Uterus (tissue), 4 donors: ENCODE measurements around the gene CACNA1F. TPM values are rescaled to one million over a fixed set of nuclear protein-coding genes. Genes with fewer than 3 reads are reported as not detected.

Experiments
- DNase-seq, 2 donors: peaks; one replicate each; pipeline ENCODE4 v3.0.0-alpha.2; 2019 to 2020
- H3K27ac ChIP-seq, 2 donors: fragments of 200-600 bp; sonication (generic); 1 replicate in 1 of 2; 2 replicates in 1 of 2; pipeline ENCODE4 v1.5.1; 2016 to 2018
- H3K27me3 ChIP-seq, 2 donors: fragments of 200-600 bp; sonication (generic); one replicate each; pipeline ENCODE4 v1.5.1; 2018 to 2019; ENCODE audit warnings: control low read depth in 1 of 2
- H3K36me3 ChIP-seq, 2 donors: fragments of 200-600 bp; sonication (generic); one replicate each; pipeline ENCODE4 v1.5.1; 2019; ENCODE audit warnings: control low read depth in 1 of 2
- H3K4me1 ChIP-seq, 2 donors: fragments of 200-600 bp; sonication (generic); one replicate each; pipeline ENCODE4 v1.5.1; 2018 to 2019; ENCODE audit warnings: control low read depth in 1 of 2
- H3K4me3 ChIP-seq, 2 donors: fragments of 200-600 bp; sonication (generic); 1 replicate in 1 of 2; 2 replicates in 1 of 2; pipeline ENCODE4 v1.5.1; 2018 to 2019; ENCODE audit warnings: mild to moderate bottlenecking in 1 of 2
- H3K9me3 ChIP-seq, 2 donors: fragments of 200-600 bp; sonication (generic); one replicate each; pipeline ENCODE4 v1.5.1; 2019; ENCODE audit warnings: control low read depth in 1 of 2
- POLR2A ChIP-seq, 2 donors: fragments of 450-650 bp; IDR thresholded peaks; one replicate each; pipeline ENCODE4 v1.6.1; 2016; ENCODE audit warnings: antibody characterized with exemption in 2 of 2, mild to moderate bottlenecking in 1 of 2, moderate library complexity in 1 of 2
- intact Hi-C: fragments of 100-400 bp; cut with DNase I; formaldehyde crosslinking; loops from one replicate; pipeline ENCODE4 v1.15.1; 2023; ENCODE audit warnings: low total_unique reads
- total RNA-seq, 4 donors: library from RNA; depleted of rRNA in 3 of 4; stranded (reverse); fragments of >200 nt in 3 of 4; gene quantifications; one replicate each; pipeline versions ENCODE4 v1.1.0 to v1.2.4, GENCODE V29; 2014 to 2023
- TF ChIP-seq, protein P1 (sequence below), 4 experiments: fragments of 200-600 bp in 2 of 4; fragments of 450-650 bp in 2 of 4; sonication (generic) in 2 of 4; IDR thresholded peaks; one replicate each; pipeline ENCODE4 v1.5.1; 2016 to 2019; ENCODE audit warnings: antibody characterized with exemption in 4 of 4, mild to moderate bottlenecking in 2 of 4, moderate library complexity in 1 of 4
- donor health status: DM: yes; HTN: yes; CAD: no.

The CACNA1F gene
- total RNA-seq, 4 donors from 2014 or later = 0.07 to 0.98 TPM; not detected in 2

DNA sequence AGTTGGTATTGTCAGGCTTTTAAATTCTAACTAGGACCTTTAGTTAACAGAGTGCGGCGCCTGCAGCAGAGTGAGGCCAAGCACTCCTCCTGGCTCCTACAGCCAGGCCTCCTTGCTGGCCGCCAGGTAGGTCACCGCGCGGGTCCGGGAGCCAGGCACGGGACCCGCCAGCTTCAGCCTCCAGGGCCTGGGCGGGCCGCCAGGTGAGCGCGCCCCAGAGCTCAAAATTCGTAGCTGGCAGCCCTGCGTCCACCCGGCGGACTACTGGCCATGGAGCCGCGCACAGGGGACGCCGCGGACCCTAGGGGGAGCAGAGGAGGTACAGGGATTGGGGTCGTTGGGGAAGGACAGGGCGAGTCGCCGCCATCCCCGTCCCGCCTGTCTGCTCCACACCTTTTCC, 70.5 kb downstream of the CACNA1F start, which contains the start of gene MAGIX:
Gene MAGIX, plus strand, starts transcription at position 139 of the 400 bp plus-strand sequence. Its CDS starts 132 bp downstream, at position 271.
- DNase-seq = no peak
- intact Hi-C loops = no loop called here

DNA sequence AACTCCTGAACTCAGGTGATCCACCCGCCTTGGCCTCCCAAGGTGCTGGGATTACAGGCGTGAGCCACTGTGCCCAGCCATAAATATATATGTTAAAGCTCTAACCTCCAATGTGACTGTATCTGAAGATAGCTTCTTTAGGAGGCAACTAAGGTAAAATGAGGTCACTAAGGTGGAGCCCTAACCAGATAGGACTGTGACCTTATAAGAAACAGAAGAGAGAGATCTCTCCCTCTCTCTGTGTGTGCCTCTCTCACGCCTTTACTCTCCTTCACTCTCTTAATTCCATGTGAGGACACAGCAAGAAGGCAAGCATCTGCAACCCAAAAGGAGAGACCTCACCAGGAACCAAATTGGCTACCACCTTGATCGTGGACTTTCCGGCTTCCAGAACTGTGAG, 71.5 kb downstream of the CACNA1F start:
- H3K4me1 ChIP-seq = no peaks in the 10 kb centered on the region
- DNase-seq = no peak
- H3K4me3 ChIP-seq = no peak overlapping the region
- no peaks in the 10 kb centered on the region for H3K9me3 ChIP-seq
- no peaks in the 10 kb centered on the region for H3K36me3 ChIP-seq
- no peak for TF ChIP-seq POLR2A (IDR thresholded peaks at IDR 0.05)
- TF ChIP-seq, protein P1, sequence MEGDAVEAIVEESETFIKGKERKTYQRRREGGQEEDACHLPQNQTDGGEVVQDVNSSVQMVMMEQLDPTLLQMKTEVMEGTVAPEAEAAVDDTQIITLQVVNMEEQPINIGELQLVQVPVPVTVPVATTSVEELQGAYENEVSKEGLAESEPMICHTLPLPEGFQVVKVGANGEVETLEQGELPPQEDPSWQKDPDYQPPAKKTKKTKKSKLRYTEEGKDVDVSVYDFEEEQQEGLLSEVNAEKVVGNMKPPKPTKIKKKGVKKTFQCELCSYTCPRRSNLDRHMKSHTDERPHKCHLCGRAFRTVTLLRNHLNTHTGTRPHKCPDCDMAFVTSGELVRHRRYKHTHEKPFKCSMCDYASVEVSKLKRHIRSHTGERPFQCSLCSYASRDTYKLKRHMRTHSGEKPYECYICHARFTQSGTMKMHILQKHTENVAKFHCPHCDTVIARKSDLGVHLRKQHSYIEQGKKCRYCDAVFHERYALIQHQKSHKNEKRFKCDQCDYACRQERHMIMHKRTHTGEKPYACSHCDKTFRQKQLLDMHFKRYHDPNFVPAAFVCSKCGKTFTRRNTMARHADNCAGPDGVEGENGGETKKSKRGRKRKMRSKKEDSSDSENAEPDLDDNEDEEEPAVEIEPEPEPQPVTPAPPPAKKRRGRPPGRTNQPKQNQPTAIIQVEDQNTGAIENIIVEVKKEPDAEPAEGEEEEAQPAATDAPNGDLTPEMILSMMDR (IDR thresholded peaks at IDR 0.05) = no peak
- no peak overlapping the region for H3K27ac ChIP-seq
- intact Hi-C loops = no loop called here
- H3K27me3 ChIP-seq = no peaks in the 10 kb centered on the region

More for the DNA sequence above, 70.5 kb downstream of the CACNA1F start, which contains the start of gene MAGIX:
- H3K4me1 ChIP-seq = no peaks in the 10 kb centered on the region
- H3K4me3 ChIP-seq = peak within 1 kb of the TSS; percentile 26 to 37
- H3K27ac ChIP-seq = peak within 1 kb of the TSS; percentile 85 to 93
- H3K9me3 ChIP-seq = no peaks in the 10 kb centered on the region
- no peak for TF ChIP-seq POLR2A (IDR thresholded peaks at IDR 0.05)
- TF ChIP-seq, protein P1 (IDR thresholded peaks at IDR 0.05) = no peak
- no peaks in the 10 kb centered on the region for H3K27me3 ChIP-seq
- H3K36me3 ChIP-seq = no peaks in the 10 kb centered on the region

DNA sequence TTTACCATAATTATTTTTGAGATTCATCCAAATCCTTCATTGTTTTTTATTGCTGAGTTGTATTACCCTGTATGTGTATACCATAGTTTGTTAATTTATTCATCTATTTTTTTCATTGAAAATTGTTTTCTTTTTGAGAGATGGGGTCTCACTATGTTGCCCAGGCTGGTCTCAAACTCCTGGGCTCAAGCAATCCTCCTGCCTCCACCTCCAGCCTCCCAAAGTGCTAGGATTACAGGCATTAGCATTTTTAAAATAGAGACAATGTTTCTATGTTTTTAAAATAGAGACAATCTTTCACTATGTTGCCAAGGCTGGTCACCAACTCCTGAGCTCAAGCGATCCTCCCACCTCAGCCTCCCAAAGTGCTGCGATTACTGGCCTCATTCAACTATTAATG, 72.2 kb downstream of the CACNA1F start:
- no peak for DNase-seq
- Histone ChIP-seq H3K27me3 (no peaks in the 10 kb centered on the region), H3K36me3 (no peaks in the 10 kb centered on the region), H3K27ac (no peak overlapping the region), H3K9me3 (no peaks in the 10 kb centered on the region), H3K4me3 (no peak overlapping the region), H3K4me1 (no peaks in the 10 kb centered on the region)
- intact Hi-C loops = no loop called here
- TF ChIP-seq, protein P1 (IDR thresholded peaks at IDR 0.05) = no peak
- TF ChIP-seq POLR2A (IDR thresholded peaks at IDR 0.05) = no peak

DNA sequence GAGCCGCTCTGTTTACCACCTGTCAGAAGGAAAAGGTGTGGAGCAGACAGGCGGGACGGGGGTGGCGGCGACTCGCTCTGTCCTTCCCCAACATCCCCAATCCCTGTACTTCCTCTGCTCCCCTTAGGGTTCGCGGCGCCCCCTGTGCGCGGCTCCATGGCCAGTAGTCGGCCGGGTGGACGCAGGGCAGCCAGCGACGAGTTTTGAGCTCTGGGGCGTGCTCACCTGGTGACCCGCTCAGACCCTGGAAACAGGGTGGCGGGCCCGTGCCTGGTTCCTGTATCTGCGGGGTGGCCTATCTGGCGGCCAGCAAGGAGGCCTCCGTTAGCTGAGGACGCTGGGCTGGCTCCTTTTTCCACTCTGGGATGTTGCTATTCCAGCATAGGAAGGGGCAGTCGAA, 75.9 kb downstream of the CACNA1F start:
- TF ChIP-seq POLR2A (IDR thresholded peaks at IDR 0.05) = no peak
- TF ChIP-seq, protein P1 (IDR thresholded peaks at IDR 0.05) = no peak
- H3K36me3 ChIP-seq = no peaks in the 10 kb centered on the region
- no peak for DNase-seq
- intact Hi-C loops = no loop called here
- H3K4me1 ChIP-seq = no peaks in the 10 kb centered on the region
- H3K9me3 ChIP-seq = no peaks in the 10 kb centered on the region
- H3K27ac ChIP-seq = no peak overlapping the region
- no peaks in the 10 kb centered on the region for H3K27me3 ChIP-seq
- no peak overlapping the region for H3K4me3 ChIP-seq

DNA sequence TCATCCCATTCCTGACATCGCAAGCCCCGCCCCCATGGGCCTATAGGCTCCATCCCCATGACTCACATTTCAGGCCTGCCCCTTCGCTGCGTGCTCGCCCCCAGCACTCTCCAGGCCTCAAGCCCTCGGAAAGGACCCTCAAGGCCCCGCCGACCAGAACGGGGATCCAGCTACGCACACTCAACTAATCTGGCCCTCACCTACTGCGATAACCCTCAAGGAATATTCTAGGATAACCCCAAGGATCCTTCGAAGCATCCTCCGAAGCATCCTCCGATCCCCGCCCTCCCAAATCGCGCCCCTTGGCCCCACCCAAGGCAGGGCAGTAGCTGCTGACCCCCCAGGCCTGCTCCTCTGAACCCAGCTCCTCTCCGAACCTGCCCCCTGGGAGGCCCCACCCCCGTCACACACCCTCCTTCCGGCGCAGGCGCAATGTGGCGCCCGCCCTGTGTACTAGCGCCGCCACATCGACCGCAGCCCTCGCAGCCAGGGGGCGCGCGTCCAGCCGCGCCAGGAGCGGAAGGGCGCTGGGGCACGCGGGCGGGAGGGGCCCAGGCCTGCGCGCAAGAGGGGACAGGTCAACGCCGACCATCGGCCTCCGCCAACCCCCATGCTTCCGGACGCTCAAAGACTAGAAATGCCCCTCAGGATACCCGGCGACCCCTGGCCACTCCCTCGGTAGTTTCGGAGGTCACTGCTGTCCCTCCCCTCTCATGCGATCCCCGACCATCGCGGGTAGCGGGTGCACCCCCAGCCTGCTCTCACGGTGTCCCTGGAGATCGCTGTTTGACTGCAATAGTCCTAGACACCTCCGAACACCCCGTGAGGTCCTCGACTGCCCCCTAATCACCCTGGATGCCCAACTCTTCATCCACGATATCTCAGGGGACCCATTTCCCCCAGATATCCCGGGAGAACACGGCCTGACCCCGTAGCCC, 77.0 kb downstream of the CACNA1F start:
- Histone ChIP-seq H3K4me3 (peak overlapping the region; percentile 49), H3K27me3 (no peaks in the 10 kb centered on the region), H3K27ac (peak overlapping the region; percentile 96 to 98), H3K36me3 (no peaks in the 10 kb centered on the region), H3K4me1 (no peaks in the 10 kb centered on the region), H3K9me3 (no peaks in the 10 kb centered on the region)
- intact Hi-C loops = no loop called here
- peak; percentile 28 to 74 for TF ChIP-seq POLR2A (IDR thresholded peaks at IDR 0.05)
- TF ChIP-seq, protein P1 (IDR thresholded peaks at IDR 0.05) = peak; percentile 38 to 93 (median 84)
- DNase-seq = peak; percentile 90 to 91
